SK-N-SH (cell line): ENCODE measurements around the gene PHLPP2. TPM values are rescaled to one million over a fixed set of nuclear protein-coding genes. Genes with fewer than 3 reads are reported as not detected.

Source experiments
- CTCF ChIA-PET: fragments of 300-600, 350-600 bp; formaldehyde crosslinking; extraction: SDS; loops from one replicate; lab custom pipeline; 2021; lab: Yijun Ruan, JAX
- POLR2A ChIA-PET: fragments of 350-600 bp; sonication (Branson Sonifier 250); formaldehyde crosslinking; extraction: SDS; loops from one replicate; lab custom pipeline; 2020; ENCODE audit warnings: antibody characterized with exemption, inconsistent platforms; lab: Yijun Ruan, JAX
- DNase-seq: peaks from one replicate; pipeline ENCODE4 v3.0.0; 2012
- H2AFZ ChIP-seq: fragments of 200-600 bp; sonication (generic); 2 replicates; pipeline ENCODE4 v1.8.1; 2016; ENCODE audit warnings: antibody characterized with exemption, mild to moderate bottlenecking, low read depth
- H3F3A ChIP-seq: fragments of 200-600 bp; sonication (generic); replicated peaks from 2 replicates; pipeline ENCODE3; 2016; ENCODE audit warnings: antibody characterized with exemption, mild to moderate bottlenecking; ENCODE audit not compliant: insufficient read depth
- H3K27ac ChIP-seq, 2 experiments: fragments of 200-500 bp in 1 of 2; fragments of 200-600 bp in 1 of 2; sonication (Bioruptor generic) in 1 of 2; sonication (generic), shearing (Covaris generic) in 1 of 2; 2 replicates each; pipeline versions ENCODE4 v1.5.1 to v1.6.1; 2014 to 2016; ENCODE audit warnings: low read depth in 2 of 2, inconsistent platforms in 1 of 2, low read length in 1 of 2, mild to moderate bottlenecking in 1 of 2, mixed read lengths in 1 of 2
- H3K27me3 ChIP-seq: fragments of 200-600 bp; sonication (generic), shearing (Covaris generic); 2 replicates; pipeline ENCODE4 v1.6.1; 2016; ENCODE audit warnings: mixed run types; ENCODE audit not compliant: insufficient read depth
- H3K36me3 ChIP-seq, 2 experiments: fragments of 200-500 bp in 1 of 2; fragments of 200-600 bp in 1 of 2; sonication (Bioruptor generic) in 1 of 2; sonication (generic) in 1 of 2; replicated peaks in 1 of 2; 2 replicates each; pipeline versions ENCODE3 to v1.5.1; 2014 to 2016; ENCODE audit warnings: low read length in 1 of 2, mild to moderate bottlenecking in 1 of 2; ENCODE audit not compliant: insufficient read depth in 2 of 2, control insufficient read depth in 1 of 2
- H3K4me1 ChIP-seq, 2 experiments: fragments of 200-500 bp in 1 of 2; fragments of 200-600 bp in 1 of 2; sonication (Bioruptor generic) in 1 of 2; sonication (generic), shearing (Covaris generic) in 1 of 2; 2 replicates each; pipeline versions ENCODE4 v1.5.1 to v1.6.1; 2014 to 2016; ENCODE audit warnings: low read depth in 1 of 2, low read length in 1 of 2, mixed run types in 1 of 2; ENCODE audit not compliant: insufficient read depth in 2 of 2, control insufficient read depth in 1 of 2
- H3K4me2 ChIP-seq: fragments of 200-600 bp; sonication (generic), shearing (Covaris generic); 2 replicates; pipeline ENCODE4 v1.6.1; 2017; ENCODE audit warnings: mixed run types
- H3K4me3 ChIP-seq, 2 experiments: fragments of 200-500 bp in 1 of 2; fragments of 200-600 bp in 1 of 2; sonication (Bioruptor generic) in 1 of 2; sonication (generic), shearing (Covaris generic) in 1 of 2; 2 replicates each; pipeline versions ENCODE4 v1.5.1 to v1.8.1; 2014 to 2016; ENCODE audit warnings: low read depth in 2 of 2, inconsistent platforms in 1 of 2, low read length in 1 of 2, mild to moderate bottlenecking in 1 of 2, mixed read lengths in 1 of 2, moderate library complexity in 1 of 2
- H3K79me2 ChIP-seq: fragments of 200-600 bp; sonication (generic); 2 replicates; pipeline ENCODE4 v1.8.1; 2017; ENCODE audit warnings: mild to moderate bottlenecking; ENCODE audit not compliant: insufficient read depth
- H3K9ac ChIP-seq: fragments of 200-600 bp; sonication (generic); 2 replicates; pipeline ENCODE4 v1.6.1; 2017; ENCODE audit warnings: mixed run types
- H3K9me2 ChIP-seq: fragments of 200-600 bp; sonication (generic); 2 replicates; pipeline ENCODE4 v1.6.1; 2017; ENCODE audit warnings: mixed run types
- H3K9me3 ChIP-seq: fragments of 200-600 bp; sonication (generic); 2 replicates; pipeline ENCODE4 v1.6.1; 2017; ENCODE audit warnings: mixed run types, mild to moderate bottlenecking, moderate library complexity
- H4K20me1 ChIP-seq: fragments of 200-600 bp; sonication (generic); 2 replicates; pipeline ENCODE4 v1.6.1; 2017; ENCODE audit warnings: mild to moderate bottlenecking, mixed run types; ENCODE audit not compliant: insufficient read depth
- ELF1 ChIP-seq: IDR thresholded peaks from 2 replicates; pipeline ENCODE4 v1.4.0; 2012
- EP300 ChIP-seq, 2 experiments: IDR thresholded peaks; 2 replicates each; pipeline versions ENCODE4 v1.4.0 to v1.6.1; 2012; ENCODE audit warnings: borderline replicate concordance in 1 of 2, low read depth in 1 of 2, low read length in 1 of 2
- EZH2phosphoT487 ChIP-seq: fragments of 200-600 bp; sonication (generic); IDR thresholded peaks from 2 replicates; pipeline ENCODE4 v1.6.1; 2017; ENCODE audit warnings: low read depth, mixed run types, mild to moderate bottlenecking, antibody characterized with exemption, moderate library complexity, borderline replicate concordance
- FOSL2 ChIP-seq: IDR thresholded peaks from 2 replicates; pipeline ENCODE4 v1.4.0; 2012; ENCODE audit warnings: low read depth, mild to moderate bottlenecking, moderate library complexity, borderline replicate concordance
- FOXJ3 ChIP-seq: sonication (generic); formaldehyde crosslinking; IDR thresholded peaks from 2 replicates; pipeline ENCODE4 v1.5.1; 2020; ENCODE audit warnings: mild to moderate bottlenecking, missing genetic modification reagents
- FOXM1 ChIP-seq: IDR thresholded peaks from 2 replicates; pipeline ENCODE4 v1.4.0; 2012; ENCODE audit warnings: low read depth, mild to moderate bottlenecking
- GABPA ChIP-seq: IDR thresholded peaks from 2 replicates; pipeline ENCODE4 v1.4.0; 2012; ENCODE audit warnings: low read depth, mild to moderate bottlenecking
- GATA2 ChIP-seq: sonication (generic); formaldehyde crosslinking; IDR thresholded peaks from 2 replicates; pipeline ENCODE4 v1.5.0; 2020; ENCODE audit warnings: mild to moderate bottlenecking, missing genetic modification reagents
- MEF2A ChIP-seq: IDR thresholded peaks from 2 replicates; pipeline ENCODE4 v1.4.0; 2012; ENCODE audit warnings: low read depth, borderline replicate concordance
- MXI1 ChIP-seq: IDR thresholded peaks from 2 replicates; pipeline ENCODE4 v1.6.1; 2012; ENCODE audit warnings: mild to moderate bottlenecking, low read depth, low read length, improper control_type of control experiment
- NFIC ChIP-seq: IDR thresholded peaks from 2 replicates; pipeline ENCODE4 v1.4.0; 2012; ENCODE audit warnings: borderline replicate concordance
- RCOR1 ChIP-seq: fragments of 150-350 bp; IDR thresholded peaks from 2 replicates; pipeline ENCODE4 v1.6.1; 2017; ENCODE audit warnings: antibody characterized with exemption, low read length
- REST ChIP-seq: IDR thresholded peaks from 2 replicates; pipeline ENCODE4 v1.6.1; 2012; ENCODE audit warnings: mild to moderate bottlenecking, low read depth, low read length, moderate library complexity
- RFX5 ChIP-seq: IDR thresholded peaks from 2 replicates; pipeline ENCODE4 v1.6.1; 2012; ENCODE audit warnings: mild to moderate bottlenecking, improper control_type of control experiment, low read length
- SIN3A ChIP-seq: IDR thresholded peaks from 2 replicates; pipeline ENCODE4 v1.6.1; 2012; ENCODE audit warnings: low read depth, mild to moderate bottlenecking, low read length, moderate library complexity, borderline replicate concordance
- TAF1 ChIP-seq: IDR thresholded peaks from 2 replicates; pipeline ENCODE4 v1.6.1; 2012; ENCODE audit warnings: low read depth, mild to moderate bottlenecking, low read length, moderate library complexity, borderline replicate concordance
- TEAD4 ChIP-seq: IDR thresholded peaks from 2 replicates; pipeline ENCODE4 v1.4.0; 2012; ENCODE audit warnings: mild to moderate bottlenecking, borderline replicate concordance; ENCODE audit not compliant: insufficient read depth
- YY1 ChIP-seq: IDR thresholded peaks from 2 replicates; pipeline ENCODE4 v1.4.0; 2012; ENCODE audit warnings: low read depth, mild to moderate bottlenecking
- WGBS: methylation state at CpG from one replicate; pipeline ENCODE4 v1.1.6; 2017; ENCODE audit warnings: low lambda C conversion rate; 5-methylcytosine and 5-hydroxymethylcytosine counted together
- polyA plus RNA-seq, 3 experiments: library from polyadenylated mRNA; depleted of rRNA; stranded (reverse); fragments of >200 nt; gene quantifications; 2 replicates each; pipeline ENCODE4 v1.2.3, GENCODE V29; 2012
- TF ChIP-seq, protein P1 (sequence below): IDR thresholded peaks from 2 replicates; pipeline ENCODE4 v1.4.0; 2012; ENCODE audit warnings: low read depth, borderline replicate concordance

The PHLPP2 gene
- polyA plus RNA-seq, 1 of the 3 experiments (the other 2 are of a cell fraction): 5.5 TPM

- Histone ChIP-seq H3K4me2 (no peak overlapping the region), H3K27ac (no peak overlapping the region), H3K9me3 (no peaks in the 10 kb centered on the region), H4K20me1 (peaks cover 19% of the 10 kb centered on the region), H3K36me3 (peaks cover 0 to 17% of the 10 kb centered on the region in 2 experiments), H3K9ac (no peak overlapping the region), H3F3A (peaks cover 23% of the 10 kb centered on the region), H3K9me2 (no peaks in the 10 kb centered on the region), H3K27me3 (no peaks in the 10 kb centered on the region), H3K4me3 (no peak overlapping the region), H2AFZ (no peak overlapping the region), H3K4me1 (peaks cover 6 to 10% of the 10 kb centered on the region in 2 experiments; a peak in 2 of 4 replicates), H3K79me2 (peaks cover 67% of the 10 kb centered on the region)
- POLR2A ChIA-PET: no interaction called here
- TF ChIP-seq MXI1 (no peak), RCOR1 (no peak), TAF1 (no peak), FOXM1 (no peak), YY1 (no peak), GABPA (no peak), MEF2A (no peak), EZH2phosphoT487 (no peak), FOSL2 (no peak)
- WGBS: 86% methylated on average over 7 of the region's 8 CpGs
- no peak for DNase-seq
- CTCF ChIA-PET: interaction anchor here (0.8 to 1.0 kb wide), 2 partner anchors 12 to 161 kb away, joined by 3 to 4 read pairs; no protein-coding TSS in a partner anchor
These were observed 3.3 kb downstream of the PHLPP2 start for GRCh38 chr16:71721066-71721740.

- Histone ChIP-seq H3F3A (peaks cover 11% of the 10 kb centered on the region), H3K27ac (no peak overlapping the region), H3K79me2 (peaks cover 91% of the 10 kb centered on the region), H3K9me3 (no peaks in the 10 kb centered on the region), H3K9ac (no peak overlapping the region), H2AFZ (no peak overlapping the region), H3K4me1 (peaks cover 4 to 17% of the 10 kb centered on the region in 2 experiments; a peak in 3 of 4 replicates), H3K36me3 (peaks cover 0 to 7% of the 10 kb centered on the region in 2 experiments), H3K27me3 (no peaks in the 10 kb centered on the region), H3K4me2 (no peak overlapping the region), H4K20me1 (peaks cover 8% of the 10 kb centered on the region), H3K9me2 (no peaks in the 10 kb centered on the region), H3K4me3 (no peak overlapping the region)
- ChIA-PET CTCF (interaction anchor here (1.9 kb wide), 1 partner anchor 102 kb away, joined by 6 read pairs; no protein-coding TSS in a partner anchor), POLR2A (no interaction called here)
- TF ChIP-seq ELF1 (no peak), SIN3A (no peak), TEAD4 (no peak), RFX5 (no peak), TAF1 (no peak), GABPA (no peak), FOXJ3 (CRISPR knock-in tag) (no peak), NFIC (no peak), FOSL2 (no peak), EP300 (IDR thresholded peaks at IDR 0.05; ENCODE audit: borderline replicate concordance in 1 of 2, low read depth in 1 of 2, low read length in 1 of 2) (no peak), GATA2 (CRISPR knock-in tag) (no peak), REST (no peak)
- TF ChIP-seq, protein P1, sequence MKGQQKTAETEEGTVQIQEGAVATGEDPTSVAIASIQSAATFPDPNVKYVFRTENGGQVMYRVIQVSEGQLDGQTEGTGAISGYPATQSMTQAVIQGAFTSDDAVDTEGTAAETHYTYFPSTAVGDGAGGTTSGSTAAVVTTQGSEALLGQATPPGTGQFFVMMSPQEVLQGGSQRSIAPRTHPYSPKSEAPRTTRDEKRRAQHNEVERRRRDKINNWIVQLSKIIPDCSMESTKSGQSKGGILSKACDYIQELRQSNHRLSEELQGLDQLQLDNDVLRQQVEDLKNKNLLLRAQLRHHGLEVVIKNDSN: no peak
- WGBS: 85% methylated on average over 1 of the region's 1 CpG
- DNase-seq: no peak
These were observed 12.0 kb downstream of the PHLPP2 start for GRCh38 chr16:71712501-71712900.
